ENCODE results near the gene SRGAP2.
"Not testable (repeated sequence)": the region's sequence is repeated elsewhere in the genome, so short reads cannot be mapped to it uniquely, and the experiment has no call there.

GRCh38 chr1:206185778-206186177, 17.6 kb upstream of the SRGAP2 start:
- not testable (repeated sequence) for TF ChIP-seq POLR2A, EP300 (IDR thresholded peaks at IDR 0.05)
